H9 (cell line): Measurements from ENCODE around the gene SLC4A3. TPM values are rescaled to one million over a fixed set of nuclear protein-coding genes. Genes with fewer than 3 reads are reported as not detected.

ENCODE experiments used
- DNase-seq: peaks from one replicate; pipeline ENCODE4 v3.0.0-alpha.2; 2017
- H2AFZ ChIP-seq: one replicate; pipeline ENCODE4 v1.6.1; 2013; ENCODE audit warnings: mild to moderate bottlenecking, low read length, control low read depth, moderate library complexity
- H2AK5ac ChIP-seq: 2 replicates; pipeline ENCODE4 v1.6.1; 2013; ENCODE audit warnings: low read length, control low read depth, mixed read lengths; ENCODE audit not compliant: insufficient read length
- H2BK120ac ChIP-seq: one replicate; pipeline ENCODE4 v1.6.1; 2013; ENCODE audit warnings: low read depth, mild to moderate bottlenecking, low read length, control low read depth, inconsistent platforms; ENCODE audit not compliant: poor library complexity, severe bottlenecking
- H2BK12ac ChIP-seq: 2 replicates; pipeline ENCODE4 v1.6.1; 2013; ENCODE audit warnings: low read length, control low read depth, mixed read lengths, low read depth; ENCODE audit not compliant: insufficient read length
- H2BK15ac ChIP-seq: 2 replicates; pipeline ENCODE4 v1.6.1; 2013; ENCODE audit warnings: low read depth, low read length, control low read depth
- H2BK20ac ChIP-seq: one replicate; pipeline ENCODE4 v1.6.1; 2013; ENCODE audit warnings: low read depth, mild to moderate bottlenecking, low read length, control low read depth, inconsistent platforms; ENCODE audit not compliant: poor library complexity, severe bottlenecking
- H2BK5ac ChIP-seq: 2 replicates; pipeline ENCODE4 v1.6.1; 2013; ENCODE audit warnings: low read length, control low read depth, mixed read lengths; ENCODE audit not compliant: insufficient read length
- H3K14ac ChIP-seq: 2 replicates; pipeline ENCODE4 v1.6.1; 2013; ENCODE audit warnings: low read length, control low read depth; ENCODE audit not compliant: insufficient read depth
- H3K18ac ChIP-seq: 2 replicates; pipeline ENCODE4 v1.6.1; 2013; ENCODE audit warnings: low read depth, mild to moderate bottlenecking, mixed read lengths, low read length, control low read depth; ENCODE audit not compliant: insufficient read length
- H3K23ac ChIP-seq: 2 replicates; pipeline ENCODE4 v1.6.1; 2013; ENCODE audit warnings: low read length, control low read depth, mixed read lengths, low read depth; ENCODE audit not compliant: insufficient read length
- H3K23me2 ChIP-seq: 2 replicates; pipeline ENCODE4 v1.6.1; 2013; ENCODE audit warnings: low read depth, mild to moderate bottlenecking, mixed read lengths, low read length, control low read depth; ENCODE audit not compliant: insufficient read length, poor library complexity, severe bottlenecking
- H3K27ac ChIP-seq: 2 replicates; pipeline ENCODE4 v1.5.1; 2013; ENCODE audit warnings: low read length, control low read depth, mixed read lengths, low read depth; ENCODE audit not compliant: insufficient read length
- H3K27me3 ChIP-seq: 2 replicates; pipeline ENCODE4 v1.6.1; 2013; ENCODE audit warnings: low read length, control low read depth, inconsistent platforms; ENCODE audit not compliant: insufficient read depth
- H3K4ac ChIP-seq: 2 replicates; pipeline ENCODE4 v1.6.1; 2013; ENCODE audit warnings: low read depth, mild to moderate bottlenecking, control low read depth, inconsistent platforms, low read length, moderate library complexity
- H3K4me1 ChIP-seq: 2 replicates; pipeline ENCODE4 v1.6.1; 2013; ENCODE audit warnings: low read length, control low read depth, inconsistent platforms; ENCODE audit not compliant: insufficient read depth
- H3K4me2 ChIP-seq: 2 replicates; pipeline ENCODE4 v1.6.1; 2013; ENCODE audit warnings: low read length, control low read depth, mixed read lengths; ENCODE audit not compliant: insufficient read length, insufficient read depth
- H3K56ac ChIP-seq: 2 replicates; pipeline ENCODE4 v1.6.1; 2013; ENCODE audit warnings: low read depth, mild to moderate bottlenecking, mixed read lengths, low read length, control low read depth; ENCODE audit not compliant: insufficient read length
- H3K79me1 ChIP-seq: 2 replicates; pipeline ENCODE4 v1.6.1; 2013; ENCODE audit warnings: low read depth, mild to moderate bottlenecking, moderate library complexity, low read length, control low read depth, inconsistent platforms; ENCODE audit not compliant: insufficient read depth, poor library complexity, severe bottlenecking
- H3K79me2 ChIP-seq: 2 replicates; pipeline ENCODE4 v1.6.1; 2013; ENCODE audit warnings: low read length, control low read depth, inconsistent platforms; ENCODE audit not compliant: insufficient read depth
- H3K9ac ChIP-seq: 2 replicates; pipeline ENCODE4 v1.6.1; 2013; ENCODE audit warnings: low read length, control low read depth, mixed read lengths; ENCODE audit not compliant: insufficient read length; ENCODE audit errors: extremely low read depth
- H3K9me3 ChIP-seq: one replicate; pipeline ENCODE4 v1.6.1; 2013; ENCODE audit warnings: low read depth, low read length, inconsistent platforms; ENCODE audit not compliant: control insufficient read depth
- H3T11ph ChIP-seq: one replicate; pipeline ENCODE4 v1.6.1; 2013; ENCODE audit warnings: mild to moderate bottlenecking, low read length, control low read depth, inconsistent platforms
- H4K20me1 ChIP-seq: one replicate; pipeline ENCODE4 v1.6.1; 2013; ENCODE audit not compliant: control insufficient read depth, insufficient read length, insufficient read depth
- H4K5ac ChIP-seq: 2 replicates; pipeline ENCODE4 v1.6.1; 2013; ENCODE audit warnings: low read depth, mild to moderate bottlenecking, mixed read lengths, low read length, control low read depth; ENCODE audit not compliant: insufficient read length
- H4K8ac ChIP-seq: replicated peaks from 2 replicates; pipeline ENCODE4 v1.6.1; 2013; ENCODE audit warnings: low read length, control low read depth, mixed read lengths, low read depth; ENCODE audit not compliant: insufficient read length
- H4K91ac ChIP-seq: 2 replicates; pipeline ENCODE4 v1.6.1; 2013; ENCODE audit warnings: low read depth, mild to moderate bottlenecking, moderate library complexity, mixed read lengths, low read length, control low read depth; ENCODE audit not compliant: insufficient read length
- H3K27ac Mint-ChIP-seq, 3 experiments: 2 replicates in 2 of 3; 3 replicates in 1 of 3; pipeline ENCODE4 v1.8.0; 2020 to 2021; ENCODE audit warnings: mixed read lengths in 3 of 3, mild to moderate bottlenecking in 1 of 3, moderate library complexity in 1 of 3
- H3K27me3 Mint-ChIP-seq: 2 replicates; pipeline ENCODE4 v1.8.0; 2021; ENCODE audit warnings: low read depth, mild to moderate bottlenecking, moderate library complexity, mixed read lengths
- H3K36me3 Mint-ChIP-seq, 3 experiments: 2 replicates in 2 of 3; 3 replicates in 1 of 3; pipeline ENCODE4 v1.8.0; 2020 to 2021; ENCODE audit warnings: low read depth in 3 of 3, mixed read lengths in 3 of 3; ENCODE audit not compliant: insufficient read depth in 1 of 3
- H3K4me1 Mint-ChIP-seq, 2 experiments: 2 replicates each; pipeline ENCODE4 v1.8.0; 2020; ENCODE audit warnings: mixed read lengths in 2 of 2
- H3K4me3 Mint-ChIP-seq, 2 experiments: 2 replicates in 1 of 2; 3 replicates in 1 of 2; pipeline ENCODE4 v1.8.0; 2020 to 2021; ENCODE audit warnings: mild to moderate bottlenecking in 2 of 2, mixed read lengths in 2 of 2, moderate library complexity in 1 of 2
- H3K9me3 Mint-ChIP-seq, 2 experiments: 2 replicates in 1 of 2; 3 replicates in 1 of 2; pipeline ENCODE4 v1.8.0; 2020; ENCODE audit warnings: mild to moderate bottlenecking in 2 of 2, mixed read lengths in 2 of 2, moderate library complexity in 1 of 2
- CTCF ChIP-seq: fragments of 200-600 bp; sonication (generic); conservative IDR thresholded peaks from 3 replicates; pipeline ENCODE4 v1.8.0; 2021; ENCODE audit warnings: antibody characterized with exemption, mild to moderate bottlenecking
- WGBS: extraction: QIAGEN DNeasy Blood & Tissue Kit; methylation state at CpG from one replicate; pipeline ENCODE4 v1.1.7; 2013; ENCODE audit warnings: missing lambda C conversion rate, low lambda C conversion rate, mixed read lengths; ENCODE audit not compliant: insufficient read length; ENCODE audit errors: extremely low coverage; 5-methylcytosine and 5-hydroxymethylcytosine counted together
- total RNA-seq: library from RNA; stranded (reverse); gene quantifications from 2 replicates; pipeline ENCODE4 v1.2.1, GENCODE V29; 2021

The SLC4A3 gene
- total RNA-seq, 1 experiment from 2014 or later, result 11.1 TPM

DNA sequence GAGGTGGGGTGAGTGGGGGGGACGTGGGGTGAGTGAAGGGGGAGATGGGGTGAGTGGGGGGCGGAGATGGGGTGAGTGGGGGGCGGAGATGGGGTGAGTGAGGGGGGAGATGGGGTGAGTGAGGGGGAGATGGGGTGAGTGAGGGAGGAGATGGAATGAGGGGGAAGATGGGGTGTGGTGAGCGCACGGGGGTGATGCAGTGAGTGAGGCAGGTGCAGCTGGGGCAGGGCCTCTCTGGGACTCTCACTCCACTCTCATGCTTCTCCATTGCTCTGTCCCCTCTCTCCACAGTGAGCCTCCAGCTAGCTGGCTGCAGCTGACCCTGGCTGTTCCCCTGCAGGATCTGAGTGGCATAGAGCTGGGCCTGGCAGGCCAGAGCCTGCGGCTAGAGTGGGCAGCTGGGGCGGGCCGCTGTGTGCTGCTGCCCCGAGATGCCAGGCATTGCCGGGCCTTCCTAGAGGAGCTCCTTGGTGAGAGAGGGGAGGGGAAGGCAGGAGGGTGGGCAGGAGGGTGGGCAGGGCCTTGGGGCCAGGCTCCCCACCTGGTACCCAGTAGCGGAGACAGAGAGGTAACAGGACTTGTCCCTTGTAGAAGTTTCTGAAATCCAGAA lies 13.9 kb upstream of the SLC4A3 start:
- Histone ChIP-seq H4K5ac (no peak overlapping the region), H2AK5ac (no peak overlapping the region), H4K91ac (no peak overlapping the region), H2BK12ac (no peak overlapping the region), H3K23ac (no peak overlapping the region), H3K79me1 (no peaks in the 10 kb centered on the region), H3K9me3 (no peaks in the 10 kb centered on the region), H3K27ac (no peak overlapping the region), H3K14ac (no peak overlapping the region), H3K4me2 (no peak overlapping the region), H3K79me2 (no peaks in the 10 kb centered on the region), H3K4me1 (no peaks in the 10 kb centered on the region), H3K9ac (no peak overlapping the region), H2BK20ac (no peak overlapping the region), H2AFZ (no peak overlapping the region), H3K56ac (no peak overlapping the region), H2BK5ac (no peak overlapping the region), H4K20me1 (no peaks in the 10 kb centered on the region), H2BK15ac (no peak overlapping the region), H4K8ac (no peak overlapping the region), H3T11ph (no peak overlapping the region), H3K4ac (no peak overlapping the region), H3K27me3 (no peaks in the 10 kb centered on the region), H3K18ac (no peak overlapping the region), H2BK120ac (no peak overlapping the region), H3K23me2 (no peaks in the 10 kb centered on the region)
- no peak overlapping the region for H3K4me3 Mint-ChIP-seq
- H3K27ac Mint-ChIP-seq, result no peak overlapping the region
- H3K36me3 Mint-ChIP-seq, result peaks cover 4 to 32% (median 17%) of the 10 kb centered on the region in 3 experiments; a peak in 6 of 7 replicates
- no peak for TF ChIP-seq CTCF
- 100% methylated on average over 1 of the region's 11 CpGs for WGBS
- H3K4me1 Mint-ChIP-seq, result peaks cover 2 to 3% of the 10 kb centered on the region in 2 experiments; a peak in 2 of 4 replicates
- DNase-seq, result no peak
- no peaks in the 10 kb centered on the region for H3K9me3 Mint-ChIP-seq
- no peaks in the 10 kb centered on the region for H3K27me3 Mint-ChIP-seq
